NCI-H2107 treated with DMSO at 0.1 percent for 48 hours (cell line): ENCODE data around the gene IDUA.
"Not testable (repeated sequence)": the region's sequence is repeated elsewhere in the genome, so short reads cannot be mapped to it uniquely, and the experiment has no call there.

Experiments used
- DNase-seq: peaks from one replicate; lab custom pipeline; 2025; ENCODE audit not compliant: unreplicated experiment; lab: John Stamatoyannopoulos, UW

The IDUA gene

GRCh38 chr4:999240-999863, 12.5 kb downstream of the IDUA start:
- DNase-seq, result not testable (repeated sequence)

- no peak for DNase-seq
Measured at GRCh38 chr4:999882-1000425, 13.1 kb downstream of the IDUA start.

- no peak for DNase-seq
Measured at GRCh38 chr4:1000686-1001260, 13.9 kb downstream of the IDUA start.

GRCh38 chr4:1001561-1002130, 14.8 kb downstream of the IDUA start:
- no peak for DNase-seq

- no peak for DNase-seq
Measured at GRCh38 chr4:1002131-1002630, 15.3 kb downstream of the IDUA start.

GRCh38 chr4:1002631-1003251, 15.9 kb downstream of the IDUA start:
- DNase-seq, result no peak

- DNase-seq, result no peak
Measured at GRCh38 chr4:1003271-1004070, 16.6 kb downstream of the IDUA start.

- DNase-seq, result no peak
Measured at GRCh38 chr4:1004071-1004418, 17.2 kb downstream of the IDUA start.

- DNase-seq, result no peak
Measured at GRCh38 chr4:1004557-1005485, 18.0 kb downstream of the IDUA start.

- no peak for DNase-seq
Measured at GRCh38 chr4:1006856-1007255, 20.0 kb downstream of the IDUA start.

GRCh38 chr4:1008840-1009541, 22.1 kb downstream of the IDUA start:
- DNase-seq, result no peak

GRCh38 chr4:1009542-1010394, 22.9 kb downstream of the IDUA start:
- no peak for DNase-seq

- DNase-seq, result no peak
Measured at GRCh38 chr4:1010395-1011021, 23.7 kb downstream of the IDUA start.

- no peak for DNase-seq
Measured at GRCh38 chr4:1011022-1011665, 24.3 kb downstream of the IDUA start, which contains the start of gene FGFRL1. FGFRL1 (plus strand) TSS chr4:1011626; CDS start chr4:1012486, 860 bp downstream.

GRCh38 chr4:1011666-1012033, 24.8 kb downstream of the IDUA start:
- DNase-seq, result no peak

GRCh38 chr4:1012034-1012739, 25.3 kb downstream of the IDUA start:
- DNase-seq, result no peak
